ENCODE data around the gene APEX1. TPM values are rescaled to one million over a fixed set of nuclear protein-coding genes. Genes with fewer than 3 reads are reported as not detected.
"Not testable (repeated sequence)": the region's sequence is repeated elsewhere in the genome, so short reads cannot be mapped to it uniquely, and the experiment has no call there.

Gene APEX1
- total RNA-seq, 1 donor from 2014 or later: 433 TPM

GRCh38 chr14:20499881-20500280 lies 44.9 kb downstream of the APEX1 start:
- H3K4me3 Mint-ChIP-seq: no peak overlapping the region
- H3K36me3 Mint-ChIP-seq (ENCODE audit: low read depth): no peaks in the 10 kb centered on the region
- peaks cover 8% of the 10 kb centered on the region for H3K27me3 Mint-ChIP-seq (ENCODE audit: low read depth)
- peaks cover 4% of the 10 kb centered on the region for H3K9me3 Mint-ChIP-seq
- DNase-seq (ENCODE audit: low read depth, low spot score): no peak
- no peak for TF ChIP-seq CTCF (conservative IDR thresholded peaks at IDR 0.05)
- H3K27ac Mint-ChIP-seq (ENCODE audit: unreplicated experiment): no peak overlapping the region
- no peaks in the 10 kb centered on the region for H3K4me1 Mint-ChIP-seq

- Mint-ChIP-seq H3K4me3 (no peak overlapping the region), H3K36me3 (ENCODE audit: low read depth) (no peaks in the 10 kb centered on the region), H3K27me3 (ENCODE audit: low read depth) (no peaks in the 10 kb centered on the region), H3K4me1 (no peaks in the 10 kb centered on the region), H3K27ac (ENCODE audit: unreplicated experiment) (no peak overlapping the region), H3K9me3 (peaks cover 4% of the 10 kb centered on the region)
- no peak for TF ChIP-seq CTCF (conservative IDR thresholded peaks at IDR 0.05)
- no peak for DNase-seq (ENCODE audit: low read depth, low spot score)
These were observed 46.3 kb downstream of the APEX1 start for GRCh38 chr14:20501346-20501745.

GRCh38 chr14:20503898-20504297 lies 48.9 kb downstream of the APEX1 start:
- Mint-ChIP-seq H3K4me3 (no peak overlapping the region), H3K27me3 (ENCODE audit: low read depth) (no peaks in the 10 kb centered on the region), H3K36me3 (ENCODE audit: low read depth) (no peaks in the 10 kb centered on the region), H3K4me1 (no peaks in the 10 kb centered on the region), H3K27ac (ENCODE audit: unreplicated experiment) (no peak overlapping the region), H3K9me3 (peaks cover 4% of the 10 kb centered on the region)
- DNase-seq (ENCODE audit: low read depth, low spot score): no peak
- no peak for TF ChIP-seq CTCF (conservative IDR thresholded peaks at IDR 0.05)

GRCh38 chr14:20506276-20506675 lies 51.2 kb downstream of the APEX1 start:
- not testable (repeated sequence) for H3K27me3 Mint-ChIP-seq (ENCODE audit: low read depth); H3K36me3 Mint-ChIP-seq (ENCODE audit: low read depth); H3K9me3 Mint-ChIP-seq; H3K4me3 Mint-ChIP-seq; H3K4me1 Mint-ChIP-seq; DNase-seq (ENCODE audit: low read depth, low spot score); H3K27ac Mint-ChIP-seq (ENCODE audit: unreplicated experiment)

- not testable (repeated sequence) for H3K36me3 Mint-ChIP-seq (ENCODE audit: low read depth); H3K4me1 Mint-ChIP-seq; H3K27ac Mint-ChIP-seq (ENCODE audit: unreplicated experiment); H3K9me3 Mint-ChIP-seq; DNase-seq (ENCODE audit: low read depth, low spot score); H3K4me3 Mint-ChIP-seq
- H3K27me3 Mint-ChIP-seq (ENCODE audit: low read depth): peaks cover 11% of the 10 kb centered on the region
These were observed 51.7 kb downstream of the APEX1 start for GRCh38 chr14:20506752-20507151.

Other genes starting within 250 kb of the APEX1 start
- not detected in 2 replicates for gene OR11H6, start 231.5 kb upstream of the APEX1 start, total RNA-seq
- not detected in 2 replicates for gene OR11H7, start 226.2 kb upstream of the APEX1 start, total RNA-seq
- not detected in 2 replicates for gene OR11H4, start 215.9 kb upstream of the APEX1 start, total RNA-seq
- 25.6 and 25.8 TPM in 2 replicates for gene TTC5, start 149.3 kb upstream of the APEX1 start, total RNA-seq
- gene CCNB1IP1, start 121.9 kb upstream of the APEX1 start, total RNA-seq: 127 and 132 TPM in 2 replicates
- gene PARP2, start 111.6 kb upstream of the APEX1 start, total RNA-seq: 50.7 and 53.2 TPM in 2 replicates
- gene TEP1, start 41.7 kb upstream of the APEX1 start, total RNA-seq: 12.7 and 13.7 TPM in 2 replicates
- gene KLHL33, start 19.1 kb upstream of the APEX1 start, total RNA-seq: 0.07 TPM in 1 of 2 replicates, not detected in the other
- gene OSGEP, start 414 bp upstream of the APEX1 start, total RNA-seq: 67.3 and 68.1 TPM in 2 replicates
- 36.0 and 40.8 TPM in 2 replicates for gene PIP4P1, start 6.2 kb downstream of the APEX1 start, total RNA-seq
- 35.1 and 40.8 TPM in 2 replicates for gene PNP, start 14.2 kb downstream of the APEX1 start, total RNA-seq
- gene RNASE10, start 50.3 kb downstream of the APEX1 start, total RNA-seq: 0.52 and 1.2 TPM in 2 replicates
- not detected in 2 replicates for gene RNASE9, start 105.8 kb downstream of the APEX1 start, total RNA-seq
- gene RNASE11, start 132.8 kb downstream of the APEX1 start, total RNA-seq: not detected in 2 replicates
- gene RNASE12, start 136.2 kb downstream of the APEX1 start, total RNA-seq: not detected in 2 replicates
- gene OR6S1, start 186.5 kb downstream of the APEX1 start, total RNA-seq: not detected in 2 replicates
- 2.6 TPM in 2 replicates for gene RNASE4, start 229.3 kb downstream of the APEX1 start, total RNA-seq
- gene ANG, start 233.5 kb downstream of the APEX1 start, total RNA-seq: 2.3 and 3.3 TPM in 2 replicates